ENCODE results near the gene GPR17. TPM values are rescaled to one million over a fixed set of nuclear protein-coding genes. Genes with fewer than 3 reads are reported as not detected.

GPR17 gene
- polyA plus RNA-seq, 1 donor (not counting 4 experiments of a cell fraction or from before 2014, with no cell fraction given) = not detected

- Histone ChIP-seq H3K4me1 (ENCODE audit: control insufficient read depth, extremely low read depth, insufficient read depth, low read length) (peaks cover 5% of the 10 kb centered on the region), H4K20me1 (ENCODE audit: control insufficient read depth, extremely low read depth, insufficient read depth, low read length) (no peaks in the 10 kb centered on the region), H3K27me3 (ENCODE audit: control insufficient read depth, extremely low read depth, insufficient read depth, low read length) (peaks cover 65% of the 10 kb centered on the region), H3K27ac (ENCODE audit: control insufficient read depth, insufficient read depth, low read length) (no peak overlapping the region), H3K9me1 (ENCODE audit: control insufficient read depth, extremely low read depth, insufficient read depth, low read length) (no peaks in the 10 kb centered on the region), H3K9ac (ENCODE audit: control insufficient read depth, extremely low read depth, insufficient read depth, low read length) (no peak overlapping the region), H3K36me3 (ENCODE audit: control insufficient read depth in 2 of 2, extremely low read depth in 1 of 2, insufficient read depth in 2 of 2, low read length in 2 of 2) (no peaks in the 10 kb centered on the region), H3K4me2 (ENCODE audit: control insufficient read depth, extremely low read depth, insufficient read depth, low read depth, low read length) (no peak overlapping the region), H3K79me2 (ENCODE audit: control insufficient read depth, insufficient read depth, low read length) (no peaks in the 10 kb centered on the region), H3K4me3 (ENCODE audit: control insufficient read depth in 2 of 3, extremely low read depth in 1 of 3, insufficient read depth in 2 of 3, low read depth in 1 of 3, low read length in 3 of 3) (no peak overlapping the region), H2AFZ (ENCODE audit: control insufficient read depth, low read length) (no peak overlapping the region), H3K9me3 (ENCODE audit: control insufficient read depth, low read depth, low read length) (no peaks in the 10 kb centered on the region)
- FAIRE-seq (no peak), DNase-seq (ENCODE audit: low read depth, low spot score) (no peak)
- TF ChIP-seq EZH2 (IDR thresholded peaks at IDR 0.05; ENCODE audit: low read length) (no peak), CTCF (optimal IDR thresholded peaks at IDR 0.05 in 1 of 3, IDR thresholded peaks at IDR 0.05 in 1 of 3, conservative IDR thresholded peaks at IDR 0.05 in 1 of 3; ENCODE audit: extremely low read depth in 1 of 3, insufficient read depth in 2 of 3, low read length in 3 of 3) (no peak)
- dilution Hi-C loops (cut with MboI; ENCODE audit: extremely low pct_ligation_motif_present, low sequenced_read_pairs) = loop anchor here (25.0 kb wide), 1 partner anchor 90 kb away; no protein-coding TSS in a partner anchor
Measured at GRCh38 chr2:127676906-127677305, 31.0 kb downstream of the GPR17 start.

- Histone ChIP-seq H3K27me3 (ENCODE audit: control insufficient read depth, extremely low read depth, insufficient read depth, low read length) (peaks cover 52% of the 10 kb centered on the region), H3K9me1 (ENCODE audit: control insufficient read depth, extremely low read depth, insufficient read depth, low read length) (no peaks in the 10 kb centered on the region), H3K79me2 (ENCODE audit: control insufficient read depth, insufficient read depth, low read length) (no peaks in the 10 kb centered on the region), H3K4me3 (ENCODE audit: control insufficient read depth in 2 of 3, extremely low read depth in 1 of 3, insufficient read depth in 2 of 3, low read depth in 1 of 3, low read length in 3 of 3) (no peak overlapping the region), H3K9ac (ENCODE audit: control insufficient read depth, extremely low read depth, insufficient read depth, low read length) (no peak overlapping the region), H3K36me3 (ENCODE audit: control insufficient read depth in 2 of 2, extremely low read depth in 1 of 2, insufficient read depth in 2 of 2, low read length in 2 of 2) (no peaks in the 10 kb centered on the region), H2AFZ (ENCODE audit: control insufficient read depth, low read length) (no peak overlapping the region), H3K4me1 (ENCODE audit: control insufficient read depth, extremely low read depth, insufficient read depth, low read length) (peaks cover 5% of the 10 kb centered on the region), H3K27ac (ENCODE audit: control insufficient read depth, insufficient read depth, low read length) (no peak overlapping the region), H3K9me3 (ENCODE audit: control insufficient read depth, low read depth, low read length) (no peaks in the 10 kb centered on the region), H3K4me2 (ENCODE audit: control insufficient read depth, extremely low read depth, insufficient read depth, low read depth, low read length) (no peak overlapping the region), H4K20me1 (ENCODE audit: control insufficient read depth, extremely low read depth, insufficient read depth, low read length) (no peaks in the 10 kb centered on the region)
- no peak for DNase-seq (ENCODE audit: low read depth, low spot score)
- dilution Hi-C loops (cut with MboI; ENCODE audit: extremely low pct_ligation_motif_present, low sequenced_read_pairs) = loop anchor here (25.0 kb wide), 1 partner anchor 91 kb away; no protein-coding TSS in a partner anchor
- TF ChIP-seq CTCF (optimal IDR thresholded peaks at IDR 0.05 in 1 of 3, IDR thresholded peaks at IDR 0.05 in 1 of 3, conservative IDR thresholded peaks at IDR 0.05 in 1 of 3; ENCODE audit: extremely low read depth in 1 of 3, insufficient read depth in 2 of 3, low read length in 3 of 3) (no peak), EZH2 (IDR thresholded peaks at IDR 0.05; ENCODE audit: low read length) (no peak)
- FAIRE-seq = no peak
Measured at GRCh38 chr2:127678531-127678930, 32.6 kb downstream of the GPR17 start.

All from keratinocyte (primary cell).